Central memory CD8-positive, alpha-beta T cell (primary cell): ENCODE results near the gene FBXO28.
"Not testable (repeated sequence)": the region's sequence is repeated elsewhere in the genome, so short reads cannot be mapped to it uniquely, and the experiment has no call there.

ENCODE experiments used
- ATAC-seq: fragments of 150-1000 bp; cut with Tn5 transposase; replicated peaks from 2 replicates; pipeline ENCODE4 v1.10.0; 2022; ENCODE audit warnings: mild to moderate bottlenecking, moderate FRiP score, moderate number of reproducible peaks; ENCODE audit not compliant: poor library complexity, severe bottlenecking; ENCODE audit errors: extremely low read depth
- DNase-seq, 2 donors: peaks; one replicate each; pipeline ENCODE4 v3.0.0; 2021; ENCODE audit warnings: low spot score in 2 of 2
- H3K27ac Mint-ChIP-seq: one replicate; pipeline ENCODE4 v1.8.0; 2022; ENCODE audit warnings: low read depth, mild to moderate bottlenecking, moderate library complexity, mixed read lengths
- H3K27me3 Mint-ChIP-seq: one replicate; pipeline ENCODE4 v1.8.0; 2022; ENCODE audit warnings: mixed read lengths
- H3K36me3 Mint-ChIP-seq: one replicate; pipeline ENCODE4 v1.8.0; 2022; ENCODE audit warnings: mild to moderate bottlenecking, moderate library complexity, mixed read lengths; ENCODE audit not compliant: insufficient read depth
- H3K4me1 Mint-ChIP-seq: one replicate; pipeline ENCODE4 v1.8.0; 2022; ENCODE audit warnings: mixed read lengths
- H3K4me3 Mint-ChIP-seq: one replicate; pipeline ENCODE4 v1.8.0; 2022; ENCODE audit warnings: mild to moderate bottlenecking, moderate library complexity, mixed read lengths
- H3K9me3 Mint-ChIP-seq: one replicate; pipeline ENCODE4 v1.8.0; 2022; ENCODE audit warnings: mixed read lengths

FBXO28 gene

GRCh38 chr1:224205438-224205840 lies 91.5 kb downstream of the FBXO28 start:
- no peak for DNase-seq
- H3K9me3 Mint-ChIP-seq = no peaks in the 10 kb centered on the region

GRCh38 chr1:224205931-224206538 lies 92.1 kb downstream of the FBXO28 start:
- H3K4me1 Mint-ChIP-seq = not testable (repeated sequence)

More at GRCh38 chr1:224205438-224205840, 91.5 kb downstream of the FBXO28 start:
- no peaks in the 10 kb centered on the region for H3K27me3 Mint-ChIP-seq
- peaks cover 6% of the 10 kb centered on the region for H3K4me1 Mint-ChIP-seq
- H3K4me3 Mint-ChIP-seq = peak overlapping the region; percentile 21
- no peaks in the 10 kb centered on the region for H3K36me3 Mint-ChIP-seq
- H3K27ac Mint-ChIP-seq = peak overlapping the region; percentile 27
- peak; percentile 74 for ATAC-seq

GRCh38 chr1:224211206-224211962 lies 97.5 kb downstream of the FBXO28 start:
- Mint-ChIP-seq H3K4me3 (no peak overlapping the region), H3K9me3 (no peaks in the 10 kb centered on the region), H3K27ac (no peak overlapping the region), H3K36me3 (no peaks in the 10 kb centered on the region), H3K27me3 (no peaks in the 10 kb centered on the region), H3K4me1 (no peaks in the 10 kb centered on the region)
- ATAC-seq (no peak), DNase-seq (no peak)

More at GRCh38 chr1:224205931-224206538, 92.1 kb downstream of the FBXO28 start:
- not testable (repeated sequence) for H3K27me3 Mint-ChIP-seq, H3K36me3 Mint-ChIP-seq, ATAC-seq, H3K9me3 Mint-ChIP-seq, DNase-seq
- Mint-ChIP-seq H3K4me3 (peak overlapping the region; percentile 21), H3K27ac (peak overlapping the region; percentile 27)
